GM19035 (cell line): Measurements from ENCODE around the gene H6PD.

Experiments used
- ATAC-seq: cut with Tn5 transposase; IDR thresholded peaks from one replicate; pipeline ENCODE4 v1.9.1; 2021; ENCODE audit not compliant: unreplicated experiment

Gene H6PD, protein sequence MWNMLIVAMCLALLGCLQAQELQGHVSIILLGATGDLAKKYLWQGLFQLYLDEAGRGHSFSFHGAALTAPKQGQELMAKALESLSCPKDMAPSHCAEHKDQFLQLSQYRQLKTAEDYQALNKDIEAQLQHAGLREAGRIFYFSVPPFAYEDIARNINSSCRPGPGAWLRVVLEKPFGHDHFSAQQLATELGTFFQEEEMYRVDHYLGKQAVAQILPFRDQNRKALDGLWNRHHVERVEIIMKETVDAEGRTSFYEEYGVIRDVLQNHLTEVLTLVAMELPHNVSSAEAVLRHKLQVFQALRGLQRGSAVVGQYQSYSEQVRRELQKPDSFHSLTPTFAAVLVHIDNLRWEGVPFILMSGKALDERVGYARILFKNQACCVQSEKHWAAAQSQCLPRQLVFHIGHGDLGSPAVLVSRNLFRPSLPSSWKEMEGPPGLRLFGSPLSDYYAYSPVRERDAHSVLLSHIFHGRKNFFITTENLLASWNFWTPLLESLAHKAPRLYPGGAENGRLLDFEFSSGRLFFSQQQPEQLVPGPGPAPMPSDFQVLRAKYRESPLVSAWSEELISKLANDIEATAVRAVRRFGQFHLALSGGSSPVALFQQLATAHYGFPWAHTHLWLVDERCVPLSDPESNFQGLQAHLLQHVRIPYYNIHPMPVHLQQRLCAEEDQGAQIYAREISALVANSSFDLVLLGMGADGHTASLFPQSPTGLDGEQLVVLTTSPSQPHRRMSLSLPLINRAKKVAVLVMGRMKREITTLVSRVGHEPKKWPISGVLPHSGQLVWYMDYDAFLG

DNA sequence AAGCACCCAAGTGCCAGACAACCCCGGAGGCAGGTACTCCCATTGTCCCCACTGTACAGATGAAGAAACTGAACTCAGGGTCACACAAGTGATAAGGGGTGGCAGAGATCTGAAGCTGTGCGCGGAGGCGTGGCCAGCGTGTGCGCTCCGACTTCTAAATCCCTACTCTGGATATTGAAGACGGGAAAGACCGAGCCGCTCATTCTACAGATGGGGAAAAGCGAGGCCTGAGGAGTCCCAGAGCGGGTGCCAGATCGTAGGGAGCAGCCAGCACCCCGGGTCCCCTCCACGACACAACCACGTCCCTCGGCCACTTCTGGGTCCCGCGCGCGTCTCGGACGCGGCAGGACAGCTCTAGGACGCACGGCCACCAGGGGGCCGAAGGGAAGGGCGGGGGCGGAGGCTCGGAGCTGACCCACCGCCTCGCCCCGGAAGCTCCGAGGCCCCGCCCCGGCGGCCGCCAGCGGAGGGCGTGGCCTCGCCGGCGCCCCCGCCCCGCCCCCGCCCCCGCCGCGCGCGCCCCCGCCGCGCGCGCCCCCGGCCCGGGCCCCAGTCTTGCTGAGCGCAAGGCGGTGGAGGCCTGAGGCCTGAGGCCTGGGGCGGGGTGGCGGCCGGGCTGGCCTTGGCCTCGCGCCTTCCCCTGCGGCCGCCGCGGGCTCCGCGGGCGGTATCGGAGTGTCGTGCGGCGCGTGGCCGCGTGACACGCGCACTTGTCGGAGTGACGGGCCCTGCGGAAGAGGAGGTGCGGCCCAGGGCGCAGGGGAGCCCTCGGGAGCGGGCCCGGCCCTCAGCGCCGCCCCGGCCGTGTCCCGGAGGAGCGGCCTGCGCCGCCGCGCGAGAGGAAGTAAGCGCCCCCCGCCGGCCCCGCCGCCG is at the start of gene H6PD:
Gene H6PD (plus strand): TSS at position 552 of the 873 bp plus-strand sequence. CDS start 10,161 bp downstream, outside the sequence.
- peak; percentile 74 for ATAC-seq

DNA sequence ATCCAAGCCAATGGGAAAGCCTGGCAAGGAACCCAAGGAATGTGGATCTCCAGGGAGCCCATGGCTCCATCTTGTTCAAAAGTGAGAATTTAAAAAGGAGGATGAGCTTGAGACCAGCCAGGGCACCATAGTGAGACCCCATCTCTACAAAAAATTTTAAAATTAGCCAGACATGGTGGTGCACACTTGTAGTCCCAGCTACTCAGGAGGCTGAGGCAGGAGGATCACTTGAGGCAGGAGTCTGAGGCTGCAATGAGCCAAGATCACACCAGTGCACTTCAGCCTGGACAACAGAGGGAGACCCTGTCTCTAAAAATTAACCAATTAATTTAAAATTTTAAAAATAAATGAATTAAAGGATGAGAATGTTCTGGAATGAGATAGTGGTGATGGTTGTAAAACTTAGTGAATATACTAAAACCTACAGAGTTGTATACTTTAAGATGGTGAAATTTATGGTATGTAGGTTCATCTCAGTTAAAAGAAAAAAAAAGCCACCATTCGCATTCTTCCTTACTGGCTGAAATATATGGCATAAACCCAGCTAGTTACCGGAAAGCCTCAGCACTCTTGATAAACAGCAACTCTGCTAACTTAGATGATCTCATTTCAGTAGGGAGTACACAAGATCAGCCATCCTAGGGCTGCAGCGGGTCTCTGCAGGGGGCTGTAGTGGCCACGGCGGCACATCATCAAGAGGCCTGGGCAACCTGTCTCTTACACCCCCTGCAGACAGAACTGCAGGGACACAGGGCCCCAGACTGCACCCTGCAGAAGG is 48.3 kb upstream of the H6PD start:
- ATAC-seq: no peak

DNA sequence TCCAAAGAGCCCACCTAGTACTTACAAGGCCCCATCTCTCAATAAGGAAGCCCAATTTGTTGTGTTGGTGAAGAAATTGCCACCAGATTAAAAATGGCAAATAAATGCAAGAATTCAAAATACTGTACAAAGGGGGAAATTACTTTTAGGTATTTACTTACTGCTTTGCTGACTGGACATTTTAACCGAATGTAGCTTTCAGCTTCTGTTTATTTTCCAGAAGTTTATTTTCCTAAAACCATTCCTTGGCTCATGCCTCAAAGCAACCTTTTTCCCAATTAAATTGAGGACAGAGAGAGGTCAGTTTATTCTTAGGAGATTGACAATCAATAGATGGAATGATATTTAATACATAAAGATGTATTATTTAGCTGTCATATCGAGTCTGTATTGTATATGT is 47.6 kb upstream of the H6PD start:
- ATAC-seq: no peak

DNA sequence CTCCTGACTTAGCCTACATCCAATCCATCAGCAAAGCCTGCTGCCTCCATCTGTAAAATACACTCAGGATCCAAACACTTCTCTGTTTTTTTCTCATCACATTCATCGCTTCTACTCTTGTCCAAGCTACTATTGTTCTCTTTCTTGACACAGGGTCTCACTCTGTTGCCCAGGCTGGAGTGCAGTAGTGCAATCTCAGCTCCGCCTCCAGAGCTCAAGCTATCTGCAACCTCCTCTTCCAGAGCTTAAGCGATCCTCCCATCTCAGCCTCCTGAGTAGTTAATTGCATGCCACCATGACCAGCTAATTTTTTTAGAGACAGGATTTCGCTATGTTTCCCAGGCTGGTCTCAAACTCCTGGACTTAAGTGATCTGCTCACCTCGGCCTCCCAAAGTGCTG is 44.3 kb upstream of the H6PD start:
- no peak for ATAC-seq

DNA sequence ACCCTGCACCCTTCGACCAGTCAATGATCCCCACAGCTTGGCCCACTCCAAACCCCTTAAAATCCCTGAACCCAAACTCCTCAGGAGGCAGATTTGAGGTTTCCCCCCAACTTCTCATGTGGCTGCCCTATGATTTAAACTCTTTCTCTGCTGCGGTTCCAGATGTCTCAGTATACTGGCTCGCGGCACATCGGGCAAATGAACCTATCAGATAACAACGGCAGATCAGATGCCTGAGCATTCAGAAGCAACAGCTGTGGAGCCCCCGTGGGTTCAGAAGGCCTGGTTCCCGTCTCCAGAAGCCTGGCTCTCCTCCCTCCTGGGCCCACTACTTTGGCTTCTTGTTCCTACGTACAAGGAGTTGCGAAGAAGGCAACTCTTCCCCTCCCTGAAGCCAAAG is 43.3 kb upstream of the H6PD start:
- ATAC-seq: no peak

DNA sequence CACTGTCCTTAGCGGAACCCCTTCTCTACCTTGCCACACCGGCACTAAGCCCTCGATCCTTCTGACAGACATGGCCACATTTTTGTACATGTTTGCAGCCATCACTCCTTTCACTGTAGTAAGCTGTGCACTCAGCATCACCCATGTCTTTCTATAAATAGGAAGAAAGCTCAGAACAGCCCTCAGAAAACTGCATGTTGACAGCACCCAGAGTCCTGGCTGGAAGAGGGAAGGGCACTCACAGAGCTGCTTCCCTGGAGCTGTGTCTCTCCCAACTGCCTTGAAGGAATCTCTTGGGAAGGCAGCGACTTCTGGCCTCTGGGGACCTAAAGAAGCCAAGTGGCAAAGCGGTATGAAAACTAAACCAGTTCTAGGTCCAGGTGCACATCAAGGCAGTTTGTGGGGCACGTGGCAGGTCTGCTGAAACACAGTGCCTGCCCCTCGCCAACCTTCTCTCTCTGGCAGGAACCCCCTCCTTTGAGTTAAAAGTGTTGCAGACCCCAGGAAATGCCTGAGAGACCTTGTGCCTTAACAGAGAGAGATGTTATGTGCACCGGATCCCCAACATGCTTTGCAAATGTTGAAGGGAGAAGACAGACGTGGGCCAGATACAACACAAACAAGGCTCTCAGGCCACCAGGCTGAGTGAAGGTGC is 41.9 kb upstream of the H6PD start:
- no peak for ATAC-seq

DNA sequence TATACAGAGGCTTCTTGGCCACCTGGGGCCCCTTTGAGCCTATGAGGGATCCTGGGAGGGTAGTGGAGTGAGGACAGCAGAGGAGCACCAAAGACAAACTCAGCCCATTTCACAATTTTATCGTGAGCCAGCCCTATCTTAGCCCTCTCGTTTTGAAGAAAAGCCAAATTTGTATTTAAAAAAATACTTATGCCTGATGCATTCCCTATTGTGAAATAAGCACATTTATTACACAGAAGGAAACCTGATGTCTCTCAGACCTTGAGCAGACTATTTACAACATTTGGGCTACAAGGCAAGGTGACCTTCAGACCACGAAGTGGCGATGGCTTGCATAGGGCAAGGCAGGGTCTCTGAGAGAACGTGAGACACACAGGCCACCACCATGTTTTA is 41.3 kb upstream of the H6PD start:
- no peak for ATAC-seq

DNA sequence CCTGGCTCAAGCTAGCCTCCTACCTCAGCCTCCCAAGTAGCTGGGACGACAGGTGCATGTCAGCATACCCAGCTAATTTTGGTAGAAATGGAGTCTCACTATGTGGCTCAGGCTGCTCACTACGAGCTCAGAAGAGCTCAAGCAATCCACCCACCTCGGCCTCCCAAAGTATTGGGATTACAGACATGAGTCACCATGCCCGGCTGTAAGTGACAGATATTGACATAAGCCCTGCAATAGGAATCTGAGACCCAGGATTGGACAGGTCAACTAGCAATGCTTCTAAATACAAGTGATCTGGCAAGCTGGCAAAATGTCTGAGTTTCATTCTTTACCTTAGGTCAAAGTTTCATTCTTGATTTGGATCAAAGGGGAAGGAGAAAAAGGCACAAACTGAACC is 40.5 kb upstream of the H6PD start:
- ATAC-seq: no peak

DNA sequence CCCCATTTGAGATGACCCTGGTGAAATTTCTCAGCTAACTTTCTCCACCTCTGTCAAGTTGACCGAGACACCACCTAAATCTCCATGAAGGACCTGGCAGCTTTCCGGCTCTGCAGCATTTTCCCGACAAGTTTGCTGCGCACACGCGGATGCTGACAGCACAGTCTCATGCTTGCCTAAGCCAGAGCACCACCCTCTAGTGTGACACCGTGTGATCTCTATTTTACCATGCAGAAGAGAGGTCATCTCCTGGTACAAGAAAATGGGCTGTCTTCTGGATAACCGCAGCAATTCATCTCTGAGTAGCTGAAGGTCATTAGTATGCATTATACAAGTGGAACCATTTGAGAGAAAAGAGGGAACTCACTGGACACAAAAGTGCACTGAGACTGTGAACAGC is 38.9 kb upstream of the H6PD start:
- ATAC-seq: no peak

DNA sequence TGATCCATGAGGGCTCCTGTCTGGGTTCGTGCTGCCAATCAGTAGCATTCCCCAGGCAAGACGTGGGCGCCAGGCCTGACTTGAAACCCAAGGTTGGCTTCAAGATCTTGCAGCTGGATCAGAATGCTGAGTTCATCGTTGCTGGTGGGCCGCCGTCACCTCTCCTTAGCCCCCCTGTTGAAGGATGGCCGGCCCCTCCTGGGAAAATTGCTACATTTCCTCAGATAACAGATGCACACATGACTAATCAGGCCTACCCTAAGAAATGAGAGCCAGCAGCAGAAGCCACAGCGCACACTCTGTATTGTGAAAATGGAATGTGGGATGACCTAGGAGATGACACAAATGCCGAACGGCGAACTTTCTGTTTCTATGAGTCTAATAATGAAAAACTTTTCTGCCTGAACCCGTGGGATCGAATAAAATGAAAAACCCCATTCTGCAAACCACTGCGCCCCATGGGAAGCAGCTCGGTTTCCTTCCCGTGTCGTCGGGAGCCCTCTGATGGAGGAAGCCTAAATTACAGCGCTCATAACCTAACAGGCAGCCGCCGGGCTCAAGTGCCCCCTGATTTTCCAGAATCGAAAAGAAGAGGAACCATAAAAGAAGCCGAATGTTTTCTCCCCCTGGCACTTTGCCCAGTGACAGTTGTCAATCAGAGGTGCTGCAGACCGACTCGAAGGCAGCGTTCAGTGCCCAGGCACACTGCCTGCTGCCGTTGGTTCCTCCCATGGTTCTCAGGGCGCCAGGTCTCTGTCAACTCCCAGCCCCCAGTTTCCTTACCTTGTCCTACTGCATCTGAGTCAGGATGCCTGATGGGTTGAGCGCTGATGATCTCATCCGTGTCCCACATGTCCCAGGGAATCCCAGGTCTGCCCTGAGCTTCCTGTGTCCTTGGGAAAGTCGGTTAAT is 38.2 kb upstream of the H6PD start:
- no peak for ATAC-seq

DNA sequence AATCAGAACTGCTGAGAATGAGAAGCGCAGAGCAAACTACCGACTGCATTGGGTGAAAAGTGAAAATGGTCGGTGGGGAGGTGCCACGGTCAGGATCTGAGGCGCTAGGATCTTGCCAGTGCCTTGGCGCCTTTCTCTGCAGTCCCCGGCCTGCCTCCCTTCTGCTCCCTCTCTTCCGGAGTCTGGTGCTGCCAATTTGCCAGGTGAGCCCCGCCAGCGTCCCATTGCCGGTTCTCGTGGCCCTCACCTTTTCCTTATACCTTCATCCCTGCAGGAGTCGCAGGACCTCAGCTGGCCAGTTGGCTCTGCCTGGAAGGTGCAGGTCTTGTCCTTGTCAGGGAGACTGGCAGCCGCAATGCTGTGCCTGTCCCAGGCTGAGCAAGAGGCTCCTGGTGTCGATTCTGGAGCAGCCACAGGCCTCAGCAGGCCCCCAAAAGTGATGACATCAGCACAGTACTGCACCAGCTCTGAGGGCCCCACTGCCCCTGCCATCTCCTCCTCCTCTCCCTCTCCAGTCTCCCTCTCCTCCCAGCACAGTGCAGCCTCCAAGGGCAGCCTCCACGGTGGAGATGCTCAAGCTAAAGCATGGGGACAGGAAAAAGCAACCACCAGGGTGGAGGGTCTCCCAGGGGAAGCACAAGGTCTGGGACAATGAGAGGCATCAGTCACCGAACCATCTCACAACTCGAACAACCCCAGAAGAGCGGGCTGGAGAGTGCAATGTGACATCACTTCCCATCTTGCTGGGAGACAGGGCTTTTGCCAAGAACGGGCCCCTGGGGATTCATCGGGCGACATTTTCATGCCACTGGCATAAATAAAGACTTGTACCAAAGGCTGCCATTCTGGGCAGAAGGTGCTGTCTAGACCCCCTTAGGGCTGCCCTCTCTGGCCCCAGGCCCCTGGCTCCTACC is 37.1 kb upstream of the H6PD start:
- no peak for ATAC-seq

DNA sequence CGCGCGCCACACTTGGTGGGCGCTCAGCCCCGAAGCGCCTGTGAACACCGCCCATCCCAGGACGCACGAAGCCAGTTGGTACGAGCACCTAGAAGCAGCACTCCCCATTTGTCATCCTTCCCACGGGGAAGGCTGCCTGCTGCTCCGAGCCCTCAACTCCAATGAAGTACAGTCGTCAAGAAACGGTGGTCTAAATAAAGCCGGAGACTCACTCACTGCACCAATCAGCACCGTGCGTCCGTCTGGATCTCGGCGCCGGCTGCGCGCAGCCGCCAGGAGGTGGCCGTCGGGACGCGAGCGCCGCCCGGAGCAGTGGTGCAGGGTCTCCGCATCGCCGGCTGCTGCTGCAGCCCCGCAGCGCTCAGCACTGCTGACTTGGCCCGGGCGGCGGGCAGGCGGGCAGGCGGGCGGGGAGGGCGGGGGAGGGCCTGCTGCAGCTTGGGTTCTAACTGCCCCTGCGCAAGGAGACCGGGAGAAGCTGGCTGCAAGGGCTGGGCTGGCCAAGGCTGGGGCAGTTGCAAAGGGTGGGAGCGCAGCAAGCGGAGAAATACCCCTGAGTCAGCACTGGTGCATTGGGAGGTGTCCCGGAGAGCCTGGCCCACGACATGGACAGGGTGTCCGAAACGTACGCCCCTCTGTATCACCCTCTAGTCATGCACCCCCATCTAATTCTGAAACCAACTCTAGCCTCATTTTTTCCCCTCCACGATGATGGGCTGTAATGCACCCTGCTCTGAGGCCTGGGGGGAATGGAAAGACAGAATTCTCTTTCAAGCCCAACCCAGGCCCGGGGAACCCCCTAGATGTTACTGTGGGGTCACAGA is 35.8 kb upstream of the H6PD start:
- no peak for ATAC-seq

DNA sequence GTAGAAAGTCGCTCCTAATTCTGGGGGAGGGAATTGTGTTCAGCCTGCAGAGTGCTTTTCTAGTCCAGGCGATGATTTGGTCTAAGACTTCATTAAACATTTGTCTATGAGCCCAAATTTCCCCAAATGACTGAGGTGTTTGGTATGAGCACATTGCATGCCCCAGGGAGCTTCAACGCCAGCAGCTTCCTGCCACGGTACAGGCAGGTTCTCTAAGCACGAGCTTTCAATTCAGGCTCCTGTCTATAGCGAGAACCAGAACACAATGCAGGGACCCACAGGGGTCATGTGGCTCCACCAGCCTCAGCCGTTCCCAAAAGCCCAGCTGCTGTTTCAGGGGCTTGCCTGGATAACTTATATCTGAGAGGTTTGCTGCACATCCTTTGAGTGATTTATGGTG is 34.1 kb upstream of the H6PD start:
- no peak for ATAC-seq

DNA sequence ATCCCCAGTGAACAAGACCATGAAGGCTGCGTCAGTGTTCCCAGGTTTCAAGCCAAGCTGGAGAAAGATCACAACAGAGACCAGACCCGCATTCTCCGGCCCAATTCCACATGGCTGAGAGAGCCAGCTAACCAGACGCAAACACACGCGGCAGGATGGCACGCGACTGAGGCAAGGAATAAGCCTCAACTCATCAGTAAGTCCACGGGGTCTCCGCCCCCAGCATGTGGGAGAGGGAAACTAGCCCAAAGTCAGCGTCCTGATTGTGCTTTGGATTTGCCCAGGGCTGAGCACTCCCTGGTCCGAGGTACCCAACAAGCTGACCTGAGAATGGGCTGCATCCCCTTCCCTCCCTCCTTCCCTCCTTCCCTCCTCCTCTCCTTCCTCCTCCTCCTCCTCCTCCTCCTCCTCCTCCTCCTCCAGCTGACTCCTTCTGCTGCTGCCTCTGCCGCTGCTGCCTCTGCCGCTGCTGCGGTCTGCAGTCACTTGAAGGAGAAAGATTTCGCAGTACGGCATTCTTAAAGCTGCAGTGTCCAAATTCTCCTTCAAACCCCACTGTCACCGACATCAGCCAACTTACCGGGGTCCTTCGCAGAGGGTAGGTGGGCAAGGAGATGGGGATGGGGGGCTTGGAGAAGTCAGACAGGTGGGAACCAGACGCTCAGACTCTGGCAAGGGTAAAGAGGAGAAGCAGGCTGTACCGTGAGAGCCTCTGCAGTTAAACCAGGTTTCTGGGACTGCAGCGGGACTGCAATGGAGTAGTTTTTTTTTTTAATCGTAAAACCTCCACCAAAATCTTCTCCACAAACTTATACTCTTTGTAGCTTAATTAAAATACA is 33.0 kb upstream of the H6PD start:
- ATAC-seq: no peak

DNA sequence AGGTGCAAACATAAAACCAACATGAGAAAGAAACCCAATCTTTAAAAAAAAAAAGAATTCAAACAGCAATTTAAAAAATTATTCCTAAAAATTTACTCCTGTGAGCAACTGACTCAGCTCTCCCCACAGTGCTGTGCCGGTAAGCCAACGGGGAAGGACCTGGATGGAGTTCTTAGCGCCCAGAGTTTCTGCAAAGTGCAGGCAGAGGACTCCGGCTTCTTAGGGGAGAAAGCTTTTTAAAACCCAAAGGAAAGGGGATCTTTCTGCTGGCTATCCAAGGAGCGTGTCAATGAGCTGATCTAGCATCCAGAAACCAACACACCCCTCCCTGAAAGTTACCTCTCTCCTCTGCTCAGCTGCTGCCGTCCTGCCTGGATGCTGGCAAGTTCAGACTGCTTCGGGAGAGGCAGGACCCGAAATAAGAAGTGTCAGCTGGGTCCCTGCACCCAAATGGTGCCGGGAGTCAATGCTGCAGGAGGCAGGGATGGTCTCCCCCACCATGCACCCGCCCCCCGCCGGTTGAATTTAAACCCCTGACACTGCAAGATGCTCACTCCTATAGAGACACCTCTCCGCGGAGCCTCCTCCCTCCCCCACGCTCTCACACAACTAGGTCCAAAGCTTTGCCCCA is 32.2 kb upstream of the H6PD start:
- no peak for ATAC-seq

DNA sequence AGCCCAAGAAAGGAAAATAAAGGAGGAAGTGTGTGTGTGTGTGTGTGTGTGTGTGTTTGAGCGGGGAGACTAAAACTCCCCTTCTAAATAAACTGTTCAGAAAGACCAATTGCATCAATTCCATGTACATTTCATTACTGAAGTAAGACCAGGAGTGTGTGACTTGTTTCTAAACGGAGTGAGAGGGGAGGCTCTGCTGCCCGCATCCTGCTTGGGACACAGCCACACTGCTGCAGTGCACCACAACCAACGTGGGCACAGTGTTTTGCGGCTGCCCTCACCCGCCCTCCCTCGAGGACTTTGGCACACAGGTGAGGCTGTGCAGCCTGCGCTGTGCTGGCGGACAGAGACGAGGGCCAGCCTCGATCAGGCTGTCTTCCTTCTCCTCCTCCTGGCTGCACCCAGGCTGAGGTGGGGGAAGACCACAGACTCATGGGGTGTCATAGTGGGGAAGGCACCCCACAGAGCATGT is 31.0 kb upstream of the H6PD start:
- no peak for ATAC-seq
